HepG2 (cell line): ENCODE measurements around the gene KRTAP10-8.
"Not testable (repeated sequence)": the region's sequence is repeated elsewhere in the genome, so short reads cannot be mapped to it uniquely, and the experiment has no call there.

ENCODE experiments used
- AGO1 ChIP-seq: fragments of 200-400 bp; formaldehyde crosslinking; IDR thresholded peaks from 2 replicates; pipeline ENCODE4 v1.6.1; 2017; ENCODE audit warnings: mild to moderate bottlenecking, low read depth, low read length, moderate library complexity; ENCODE audit not compliant: poor library complexity, severe bottlenecking
- HDAC2 ChIP-seq: sonication (generic); formaldehyde crosslinking; IDR thresholded peaks from 2 replicates; pipeline ENCODE4 v1.4.0; 2020; ENCODE audit warnings: missing genetic modification reagents
- HOMEZ ChIP-seq: IDR thresholded peaks from 2 replicates; pipeline ENCODE4 v1.6.1; 2016; ENCODE audit warnings: low read depth
- JUN ChIP-seq: sonication (generic); formaldehyde crosslinking; IDR thresholded peaks from 2 replicates; pipeline ENCODE4 v1.4.0; 2020; ENCODE audit warnings: mild to moderate bottlenecking, missing genetic modification reagents
- POLR2AphosphoS2 ChIP-seq: IDR thresholded peaks from 2 replicates; pipeline ENCODE4 v1.6.1; 2011; ENCODE audit warnings: low read depth, low read length, improper control_type of control experiment
- PTBP1 ChIP-seq: fragments of 200-400 bp; formaldehyde crosslinking; IDR thresholded peaks from 2 replicates; pipeline ENCODE4 v1.6.1; 2018; ENCODE audit warnings: low read length, low read depth; ENCODE audit not compliant: poor library complexity, severe bottlenecking
- USF2 ChIP-seq, 2 experiments: sonication (generic) in 1 of 2; formaldehyde crosslinking in 1 of 2; IDR thresholded peaks; 2 replicates each; pipeline versions ENCODE4 v1.5.1 to v1.6.1; 2011 to 2020; ENCODE audit warnings: borderline replicate concordance in 1 of 2, low read depth in 1 of 2, low read length in 1 of 2, mild to moderate bottlenecking in 1 of 2, missing genetic modification reagents in 1 of 2, moderate library complexity in 1 of 2
- ZNF564 ChIP-seq: sonication (generic); formaldehyde crosslinking; IDR thresholded peaks from 2 replicates; pipeline ENCODE4 v1.8.1; 2023; ENCODE audit warnings: mild to moderate bottlenecking, missing genetic modification reagents
- ZNF577 ChIP-seq: sonication (generic); formaldehyde crosslinking; IDR thresholded peaks from 2 replicates; pipeline ENCODE4 v1.4.0; 2020; ENCODE audit warnings: mild to moderate bottlenecking, low read depth, missing genetic modification reagents, borderline replicate concordance

GRCh38 chr21:44601091-44601490 lies 10.8 kb upstream of the KRTAP10-8 start:
- TF ChIP-seq ZNF564 (CRISPR knock-in tag); JUN (CRISPR knock-in tag); PTBP1; AGO1; USF2 (IDR thresholded peaks at IDR 0.05; ENCODE audit: low read depth, low read length); USF2 (CRISPR knock-in tag; IDR thresholded peaks at IDR 0.05; ENCODE audit: borderline replicate concordance); POLR2AphosphoS2; HDAC2; ZNF577 (CRISPR knock-in tag); HOMEZ (CRISPR knock-in tag): not testable (repeated sequence)
